H1 (cell line): ENCODE measurements around the gene IGF2BP3.

Source experiments
- CHD1 ChIP-seq: IDR thresholded peaks from 2 replicates; pipeline ENCODE4 v1.6.1; 2012; ENCODE audit warnings: low read depth, low read length, improper control_type of control experiment
- EP300 ChIP-seq, 2 experiments: IDR thresholded peaks; 1 replicate in 1 of 2; 2 replicates in 1 of 2; pipeline ENCODE4 v1.6.1; 2011 to 2012; ENCODE audit warnings: low read depth in 2 of 2, low read length in 2 of 2, mild to moderate bottlenecking in 2 of 2, borderline replicate concordance in 1 of 2, inconsistent platforms in 1 of 2, moderate library complexity in 1 of 2
- JUN ChIP-seq: IDR thresholded peaks from 2 replicates; pipeline ENCODE4 v1.6.1; 2011; ENCODE audit warnings: low read depth, mild to moderate bottlenecking, improper control_type of control experiment, low read length
- POLR2A ChIP-seq, 2 experiments: IDR thresholded peaks; 1 replicate in 1 of 2; 2 replicates in 1 of 2; pipeline ENCODE4 v1.6.1; 2011; ENCODE audit warnings: low read depth in 2 of 2, low read length in 2 of 2, mild to moderate bottlenecking in 2 of 2; ENCODE audit errors: control extremely low read depth in 1 of 2
- POLR2AphosphoS5 ChIP-seq: IDR thresholded peaks from 2 replicates; pipeline ENCODE4 v1.6.1; 2011; ENCODE audit warnings: low read depth, low read length
- TCF12 ChIP-seq: IDR thresholded peaks from 2 replicates; pipeline ENCODE4 v1.6.1; 2011; ENCODE audit warnings: low read depth, mild to moderate bottlenecking, low read length
- TEAD4 ChIP-seq: IDR thresholded peaks from 2 replicates; pipeline ENCODE4 v1.6.1; 2012; ENCODE audit warnings: low read depth, low read length, inconsistent platforms, mixed read lengths
- ZNF274 ChIP-seq: IDR thresholded peaks from 2 replicates; pipeline ENCODE4 v1.7.0; 2012; ENCODE audit warnings: low read length, borderline replicate concordance; ENCODE audit errors: extremely low read depth
- TF ChIP-seq, protein P1 (sequence below), 3 experiments: IDR thresholded peaks; 1 replicate in 2 of 3; 2 replicates in 1 of 3; pipeline versions ENCODE4 v1.5.1 to v1.6.1; 2011; ENCODE audit warnings: low read length in 3 of 3, mild to moderate bottlenecking in 3 of 3, inconsistent platforms in 2 of 3, low read depth in 1 of 3, moderate library complexity in 1 of 3; ENCODE audit not compliant: insufficient read depth in 1 of 3; ENCODE audit errors: control extremely low read depth in 1 of 3

- TF ChIP-seq, protein P1, sequence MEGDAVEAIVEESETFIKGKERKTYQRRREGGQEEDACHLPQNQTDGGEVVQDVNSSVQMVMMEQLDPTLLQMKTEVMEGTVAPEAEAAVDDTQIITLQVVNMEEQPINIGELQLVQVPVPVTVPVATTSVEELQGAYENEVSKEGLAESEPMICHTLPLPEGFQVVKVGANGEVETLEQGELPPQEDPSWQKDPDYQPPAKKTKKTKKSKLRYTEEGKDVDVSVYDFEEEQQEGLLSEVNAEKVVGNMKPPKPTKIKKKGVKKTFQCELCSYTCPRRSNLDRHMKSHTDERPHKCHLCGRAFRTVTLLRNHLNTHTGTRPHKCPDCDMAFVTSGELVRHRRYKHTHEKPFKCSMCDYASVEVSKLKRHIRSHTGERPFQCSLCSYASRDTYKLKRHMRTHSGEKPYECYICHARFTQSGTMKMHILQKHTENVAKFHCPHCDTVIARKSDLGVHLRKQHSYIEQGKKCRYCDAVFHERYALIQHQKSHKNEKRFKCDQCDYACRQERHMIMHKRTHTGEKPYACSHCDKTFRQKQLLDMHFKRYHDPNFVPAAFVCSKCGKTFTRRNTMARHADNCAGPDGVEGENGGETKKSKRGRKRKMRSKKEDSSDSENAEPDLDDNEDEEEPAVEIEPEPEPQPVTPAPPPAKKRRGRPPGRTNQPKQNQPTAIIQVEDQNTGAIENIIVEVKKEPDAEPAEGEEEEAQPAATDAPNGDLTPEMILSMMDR (IDR thresholded peaks at IDR 0.05; ENCODE audit: control extremely low read depth in 1 of 3, insufficient read depth in 1 of 3, low read depth in 1 of 3, low read length in 3 of 3), result no peak
- TF ChIP-seq TCF12 (no peak), EP300 (IDR thresholded peaks at IDR 0.05; ENCODE audit: borderline replicate concordance in 1 of 2, low read depth in 2 of 2, low read length in 2 of 2) (no peak), CHD1 (no peak), TEAD4 (no peak), POLR2A (IDR thresholded peaks at IDR 0.05; ENCODE audit: control extremely low read depth in 1 of 2, low read depth in 2 of 2, low read length in 2 of 2) (no peak), ZNF274 (no peak), POLR2AphosphoS5 (no peak), JUN (no peak)
These were observed 75.7 kb downstream of the IGF2BP3 start for GRCh38 chr7:23394488-23395171.
